Skeletal muscle tissue (tissue), 4 donors: Measurements from ENCODE around the gene LYSMD2. TPM values are rescaled to one million over a fixed set of nuclear protein-coding genes. Genes with fewer than 3 reads are reported as not detected.
A peak's percentile ranks its signal among the peaks of the same experiment; 100 is the strongest.

ENCODE experiments used
- H3K27ac ChIP-seq: one replicate; pipeline ENCODE4 v1.7.0; 2013; ENCODE audit warnings: mild to moderate bottlenecking, low read depth, low read length, inconsistent platforms
- H3K27me3 ChIP-seq, 3 donors: one replicate each; pipeline ENCODE4 v1.7.0; 2013; ENCODE audit warnings: low read length in 3 of 3; ENCODE audit not compliant: control insufficient read depth in 3 of 3, insufficient read depth in 3 of 3
- H3K36me3 ChIP-seq, 3 donors: one replicate each; pipeline ENCODE4 v1.7.0; 2013; ENCODE audit warnings: low read length in 3 of 3; ENCODE audit not compliant: control insufficient read depth in 3 of 3, insufficient read depth in 3 of 3
- H3K4me1 ChIP-seq, 3 donors: one replicate each; pipeline ENCODE4 v1.7.0; 2013; ENCODE audit warnings: low read length in 3 of 3, mild to moderate bottlenecking in 3 of 3; ENCODE audit not compliant: control insufficient read depth in 3 of 3, insufficient read depth in 3 of 3
- H3K4me3 ChIP-seq, 3 donors: one replicate each; pipeline ENCODE4 v1.7.0; 2013; ENCODE audit warnings: low read length in 3 of 3
- H3K9ac ChIP-seq, 3 donors: one replicate each; pipeline ENCODE4 v1.7.0; 2013; ENCODE audit warnings: low read length in 3 of 3, mild to moderate bottlenecking in 3 of 3, moderate library complexity in 2 of 3, low read depth in 1 of 3
- H3K9me3 ChIP-seq, 3 donors: one replicate each; pipeline ENCODE4 v1.7.0; 2013; ENCODE audit warnings: low read length in 3 of 3; ENCODE audit not compliant: control insufficient read depth in 3 of 3
- total RNA-seq: library from RNA; depleted of rRNA; stranded (reverse); fragments of >200 nt; gene quantifications from one replicate; pipeline ENCODE4 v1.2.3, GENCODE V29; 2014
- donor health status: Osteomylitis.

LYSMD2 gene
- total RNA-seq, 1 donor from 2014 or later, result 9.4 TPM

- Histone ChIP-seq H3K4me3 (peak overlapping the region; percentile 79 to 84 (median 80)), H3K27me3 (no peaks in the 10 kb centered on the region), H3K9ac (peak overlapping the region; percentile 35 to 86 (median 60)), H3K36me3 (no peaks in the 10 kb centered on the region), H3K4me1 (peaks cover 24 to 44% (median 27%) of the 10 kb centered on the region in 3 donors), H3K27ac (peak overlapping the region; percentile 46), H3K9me3 (no peaks in the 10 kb centered on the region)
Measured at GRCh38 chr15:51736751-51737521, 519 bp downstream of the LYSMD2 start.

GRCh38 chr15:51736069-51736468 lies 1.4 kb downstream of the LYSMD2 start:
- Histone ChIP-seq H3K27ac (peak overlapping the region; percentile 46), H3K27me3 (no peaks in the 10 kb centered on the region), H3K9me3 (no peaks in the 10 kb centered on the region), H3K4me1 (peaks cover 25 to 51% (median 36%) of the 10 kb centered on the region in 3 donors), H3K36me3 (no peaks in the 10 kb centered on the region), H3K9ac (peak overlapping the region in 2 of 3 donors; percentile 60 to 71), H3K4me3 (peak overlapping the region; percentile 45 to 80 (median 79))

GRCh38 chr15:51735228-51736010 lies 2.0 kb downstream of the LYSMD2 start:
- no peak overlapping the region for H3K4me3 ChIP-seq

GRCh38 chr15:51732646-51733045 lies 4.8 kb downstream of the LYSMD2 start:
- Histone ChIP-seq H3K9me3 (no peaks in the 10 kb centered on the region), H3K4me1 (peaks cover 22 to 55% (median 28%) of the 10 kb centered on the region in 3 donors), H3K4me3 (no peak overlapping the region), H3K27ac (peak overlapping the region; percentile 90), H3K27me3 (no peaks in the 10 kb centered on the region), H3K36me3 (no peaks in the 10 kb centered on the region), H3K9ac (no peak overlapping the region)

More at GRCh38 chr15:51735228-51736010, 2.0 kb downstream of the LYSMD2 start:
- no peaks in the 10 kb centered on the region for H3K9me3 ChIP-seq
- no peak overlapping the region for H3K27ac ChIP-seq
- peak overlapping the region in 1 of 3 donors; percentile 60 for H3K9ac ChIP-seq
- no peaks in the 10 kb centered on the region for H3K27me3 ChIP-seq
- H3K36me3 ChIP-seq, result no peaks in the 10 kb centered on the region
- peaks cover 28 to 58% (median 37%) of the 10 kb centered on the region in 3 donors for H3K4me1 ChIP-seq

GRCh38 chr15:51731549-51732267 lies 5.7 kb downstream of the LYSMD2 start:
- Histone ChIP-seq H3K9me3 (no peaks in the 10 kb centered on the region), H3K4me1 (peaks cover 30 to 62% (median 34%) of the 10 kb centered on the region in 3 donors), H3K27me3 (no peaks in the 10 kb centered on the region), H3K27ac (peak overlapping the region; percentile 90), H3K4me3 (peak overlapping the region; percentile 41 to 68 (median 54)), H3K36me3 (no peaks in the 10 kb centered on the region), H3K9ac (peak overlapping the region; percentile 51 to 69 (median 62))

- H3K4me1 ChIP-seq, result peaks cover 32 to 45% (median 36%) of the 10 kb centered on the region in 3 donors
Measured at GRCh38 chr15:51727141-51727897, 10.1 kb downstream of the LYSMD2 start.

GRCh38 chr15:51726302-51727073 lies 11.0 kb downstream of the LYSMD2 start:
- Histone ChIP-seq H3K27ac (peak overlapping the region; percentile 37), H3K9me3 (no peaks in the 10 kb centered on the region), H3K27me3 (no peaks in the 10 kb centered on the region), H3K4me3 (peak overlapping the region in 1 of 3 donors; percentile 17), H3K4me1 (peaks cover 26 to 36% (median 28%) of the 10 kb centered on the region in 3 donors), H3K36me3 (no peaks in the 10 kb centered on the region), H3K9ac (no peak overlapping the region)

More at GRCh38 chr15:51727141-51727897, 10.1 kb downstream of the LYSMD2 start:
- Histone ChIP-seq H3K27me3 (no peaks in the 10 kb centered on the region), H3K9ac (no peak overlapping the region), H3K36me3 (no peaks in the 10 kb centered on the region), H3K4me3 (peak overlapping the region in 1 of 3 donors; percentile 4), H3K27ac (peak overlapping the region; percentile 31), H3K9me3 (no peaks in the 10 kb centered on the region)

- peaks cover 0 to 6% (median 4%) of the 10 kb centered on the region in 3 donors for H3K36me3 ChIP-seq
- H3K9me3 ChIP-seq, result no peaks in the 10 kb centered on the region
- H3K4me3 ChIP-seq, result no peak overlapping the region
- no peaks in the 10 kb centered on the region for H3K27me3 ChIP-seq
- no peak overlapping the region for H3K27ac ChIP-seq
- H3K9ac ChIP-seq, result no peak overlapping the region
- peaks cover 23 to 24% (median 23%) of the 10 kb centered on the region in 3 donors for H3K4me1 ChIP-seq
Measured at GRCh38 chr15:51724673-51725072, 12.8 kb downstream of the LYSMD2 start.
